Endodermal cell (in vitro differentiated cells): ENCODE results near the gene ARHGAP27. TPM values are rescaled to one million over a fixed set of nuclear protein-coding genes. Genes with fewer than 3 reads are reported as not detected.

Experiments used
- DNase-seq: peaks from one replicate; pipeline ENCODE4 v3.0.0-alpha.2; 2017
- H3K27ac ChIP-seq: 2 replicates; pipeline ENCODE4 v1.5.1; 2013; ENCODE audit warnings: mild to moderate bottlenecking, low read depth, low read length, moderate library complexity
- H3K27me3 ChIP-seq: 2 replicates; pipeline ENCODE4 v1.6.1; 2013; ENCODE audit warnings: mild to moderate bottlenecking, low read length, moderate library complexity; ENCODE audit not compliant: insufficient read depth, control insufficient read depth, poor library complexity, severe bottlenecking
- H3K36me3 ChIP-seq: 2 replicates; pipeline ENCODE4 v1.7.0; 2013; ENCODE audit warnings: mild to moderate bottlenecking, low read length, moderate library complexity; ENCODE audit not compliant: control insufficient read depth, insufficient read depth
- H3K4me1 ChIP-seq: one replicate; pipeline ENCODE4 v1.7.0; 2013; ENCODE audit warnings: low read length; ENCODE audit not compliant: control insufficient read depth, insufficient read depth
- H3K4me3 ChIP-seq: 2 replicates; pipeline ENCODE4 v1.5.1; 2013; ENCODE audit warnings: mild to moderate bottlenecking, low read length, moderate library complexity
- H3K9ac ChIP-seq: 2 replicates; pipeline ENCODE4 v1.6.1; 2013; ENCODE audit warnings: mild to moderate bottlenecking, low read length, moderate library complexity; ENCODE audit not compliant: poor library complexity, severe bottlenecking; ENCODE audit errors: extremely low read depth
- H3K9me3 ChIP-seq: 2 replicates; pipeline ENCODE4 v1.6.1; 2013; ENCODE audit warnings: mild to moderate bottlenecking, low read length, moderate library complexity; ENCODE audit not compliant: control insufficient read depth
- H3K27ac Mint-ChIP-seq: 2 replicates; pipeline ENCODE4 v1.8.0; 2020; ENCODE audit warnings: mixed read lengths
- H3K27me3 Mint-ChIP-seq: 2 replicates; pipeline ENCODE4 v1.8.0; 2021; ENCODE audit warnings: mild to moderate bottlenecking, mixed read lengths; ENCODE audit not compliant: insufficient read depth
- H3K36me3 Mint-ChIP-seq: 2 replicates; pipeline ENCODE4 v1.8.0; 2020; ENCODE audit warnings: low read depth, mixed read lengths
- H3K4me1 Mint-ChIP-seq: 2 replicates; pipeline ENCODE4 v1.8.0; 2020; ENCODE audit warnings: mixed read lengths
- H3K4me3 Mint-ChIP-seq: 2 replicates; pipeline ENCODE4 v1.8.0; 2020; ENCODE audit warnings: mild to moderate bottlenecking, moderate library complexity, mixed read lengths
- H3K9me3 Mint-ChIP-seq: 2 replicates; pipeline ENCODE4 v1.8.0; 2020; ENCODE audit warnings: mild to moderate bottlenecking, mixed read lengths
- WGBS, 2 experiments: methylation state at CpG; one replicate each; pipeline versions ENCODE4 v1.1.5 to v1.1.7; 2013; ENCODE audit warnings: missing lambda C conversion rate in 2 of 2, mixed read lengths in 1 of 2; ENCODE audit not compliant: insufficient coverage in 1 of 2, insufficient read length in 1 of 2; 5-methylcytosine and 5-hydroxymethylcytosine counted together
- total RNA-seq, 2 donors: library from RNA; stranded (reverse); fragmentation: NEBNext Ultra II Directional in 1 of 2; extraction: Animal tissue kit (Norgen Biotek cat#: 25700) in 1 of 2; gene quantifications; 2 replicates in 1 of 2; 3 replicates in 1 of 2; pipeline ENCODE4 v1.2.1, GENCODE V29; 2021
- TF ChIP-seq, protein P1 (sequence below): fragments of 200-600 bp; sonication (generic); conservative IDR thresholded peaks from 2 replicates; pipeline ENCODE4 v1.5.0; 2021; ENCODE audit warnings: antibody characterized with exemption, mild to moderate bottlenecking

ARHGAP27 gene
- total RNA-seq, 2 donors from 2014 or later, result 16.4 to 20.6 TPM

DNA sequence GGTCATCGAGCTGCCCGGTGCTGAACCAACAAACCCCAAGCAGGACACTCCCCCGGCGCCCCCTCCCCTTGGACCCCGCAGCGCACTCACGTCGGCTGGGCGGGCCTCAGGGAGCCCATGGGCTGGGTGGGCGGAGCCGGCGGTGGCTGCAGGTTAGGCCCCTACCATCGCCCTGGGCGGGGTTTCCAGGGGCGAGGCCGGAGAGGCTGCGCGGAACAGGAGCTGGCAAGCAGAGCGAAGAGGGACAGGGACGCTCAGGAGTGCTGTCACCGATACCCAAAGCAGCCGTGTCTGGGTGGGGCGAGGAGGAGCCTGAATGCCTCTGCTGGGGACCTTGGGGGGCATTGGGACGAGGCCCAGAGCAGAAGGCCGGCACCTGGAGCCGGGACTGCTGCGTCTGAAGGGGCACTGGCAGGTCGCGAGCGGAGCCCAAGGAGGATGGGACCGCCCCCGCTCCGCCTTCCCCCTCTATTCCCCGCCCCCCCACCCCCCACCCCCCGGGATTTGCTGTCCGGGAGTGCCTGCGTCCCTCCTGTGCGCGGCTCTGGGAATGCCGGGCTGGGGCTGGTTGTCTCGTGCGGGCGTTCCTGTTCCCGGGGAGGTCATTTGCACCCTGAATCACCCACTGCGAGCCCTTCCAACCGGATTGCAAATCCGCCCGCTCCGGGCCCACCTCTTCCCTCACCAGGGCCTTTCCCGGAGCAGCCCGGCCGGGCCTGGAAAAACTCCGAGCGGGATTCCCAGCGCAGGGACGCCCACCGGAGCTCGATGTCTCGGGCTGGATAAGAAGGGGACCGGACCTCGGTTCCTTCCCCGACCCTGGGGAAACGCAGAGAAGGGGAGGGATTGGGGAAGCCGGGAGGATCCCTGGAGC is 902 bp downstream of the ARHGAP27 start:
- Mint-ChIP-seq H3K4me1 (peaks cover 11% of the 10 kb centered on the region), H3K27me3 (peaks cover 67% of the 10 kb centered on the region), H3K27ac (no peak overlapping the region), H3K9me3 (no peaks in the 10 kb centered on the region), H3K4me3 (peak overlapping the region; percentile 66), H3K36me3 (no peaks in the 10 kb centered on the region)
- Histone ChIP-seq H3K4me3 (peak overlapping the region; percentile 76), H3K36me3 (no peaks in the 10 kb centered on the region), H3K27me3 (peaks cover 64% of the 10 kb centered on the region), H3K27ac (no peak overlapping the region), H3K4me1 (no peaks in the 10 kb centered on the region), H3K9ac (no peak overlapping the region), H3K9me3 (no peaks in the 10 kb centered on the region)
- 0% methylated on average over 20 to 55 of the region's 64 CpGs for WGBS, 2 experiments
- DNase-seq, result peak; percentile 99
- TF ChIP-seq, protein P1, sequence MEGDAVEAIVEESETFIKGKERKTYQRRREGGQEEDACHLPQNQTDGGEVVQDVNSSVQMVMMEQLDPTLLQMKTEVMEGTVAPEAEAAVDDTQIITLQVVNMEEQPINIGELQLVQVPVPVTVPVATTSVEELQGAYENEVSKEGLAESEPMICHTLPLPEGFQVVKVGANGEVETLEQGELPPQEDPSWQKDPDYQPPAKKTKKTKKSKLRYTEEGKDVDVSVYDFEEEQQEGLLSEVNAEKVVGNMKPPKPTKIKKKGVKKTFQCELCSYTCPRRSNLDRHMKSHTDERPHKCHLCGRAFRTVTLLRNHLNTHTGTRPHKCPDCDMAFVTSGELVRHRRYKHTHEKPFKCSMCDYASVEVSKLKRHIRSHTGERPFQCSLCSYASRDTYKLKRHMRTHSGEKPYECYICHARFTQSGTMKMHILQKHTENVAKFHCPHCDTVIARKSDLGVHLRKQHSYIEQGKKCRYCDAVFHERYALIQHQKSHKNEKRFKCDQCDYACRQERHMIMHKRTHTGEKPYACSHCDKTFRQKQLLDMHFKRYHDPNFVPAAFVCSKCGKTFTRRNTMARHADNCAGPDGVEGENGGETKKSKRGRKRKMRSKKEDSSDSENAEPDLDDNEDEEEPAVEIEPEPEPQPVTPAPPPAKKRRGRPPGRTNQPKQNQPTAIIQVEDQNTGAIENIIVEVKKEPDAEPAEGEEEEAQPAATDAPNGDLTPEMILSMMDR, result no peak

DNA sequence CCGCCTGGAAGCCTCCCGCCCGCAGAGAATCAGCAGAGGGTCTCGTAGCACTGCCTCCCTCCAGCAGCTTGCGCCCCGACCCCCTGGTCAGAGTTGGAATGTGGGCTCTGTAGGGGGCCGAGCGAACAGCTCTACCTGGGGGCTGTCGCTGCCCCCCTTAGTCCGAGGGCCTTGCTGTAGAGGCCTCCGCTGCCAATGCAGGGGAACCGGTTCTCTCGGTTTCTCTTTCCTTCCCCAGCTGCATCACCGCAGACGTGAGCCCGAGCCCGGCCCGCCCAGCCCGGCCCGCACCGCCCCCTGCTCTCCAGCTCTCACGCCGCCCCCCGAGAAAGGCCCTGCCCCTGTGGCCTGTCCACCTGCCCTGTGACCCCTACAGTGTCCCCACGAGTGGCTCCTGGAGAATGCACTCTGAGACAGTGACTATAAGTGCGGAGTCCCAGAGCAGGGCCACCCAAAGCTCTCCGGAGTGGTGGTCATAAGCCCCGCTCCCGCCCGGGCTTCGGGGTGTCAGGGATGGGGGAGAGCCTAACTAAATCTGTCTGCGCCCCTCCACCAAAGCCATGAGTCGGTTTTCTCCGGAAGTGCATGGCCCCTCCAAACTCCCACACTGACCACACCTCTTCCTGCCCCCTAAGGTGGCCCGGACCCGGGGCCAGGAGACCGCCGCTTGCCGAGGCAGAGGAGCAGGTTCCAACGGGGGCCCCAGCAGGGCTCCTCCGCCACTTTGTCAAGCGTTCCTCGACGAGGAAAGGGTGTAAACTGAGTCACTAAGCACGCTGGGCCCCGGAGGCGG is 1.7 kb downstream of the ARHGAP27 start:
- Histone ChIP-seq H3K9ac (no peak overlapping the region), H3K36me3 (no peaks in the 10 kb centered on the region), H3K4me1 (no peaks in the 10 kb centered on the region), H3K27ac (no peak overlapping the region), H3K4me3 (peak overlapping the region; percentile 75), H3K27me3 (peaks cover 71% of the 10 kb centered on the region), H3K9me3 (no peaks in the 10 kb centered on the region)
- WGBS, 2 experiments, result 7 to 16% methylated on average over 11 to 45 of the region's 47 CpGs
- Mint-ChIP-seq H3K4me1 (peaks cover 11% of the 10 kb centered on the region), H3K27me3 (peaks cover 75% of the 10 kb centered on the region), H3K9me3 (no peaks in the 10 kb centered on the region), H3K4me3 (peak overlapping the region; percentile 66), H3K36me3 (no peaks in the 10 kb centered on the region), H3K27ac (no peak overlapping the region)
- TF ChIP-seq, protein P1, result no peak
- peak; percentile 89 for DNase-seq

DNA sequence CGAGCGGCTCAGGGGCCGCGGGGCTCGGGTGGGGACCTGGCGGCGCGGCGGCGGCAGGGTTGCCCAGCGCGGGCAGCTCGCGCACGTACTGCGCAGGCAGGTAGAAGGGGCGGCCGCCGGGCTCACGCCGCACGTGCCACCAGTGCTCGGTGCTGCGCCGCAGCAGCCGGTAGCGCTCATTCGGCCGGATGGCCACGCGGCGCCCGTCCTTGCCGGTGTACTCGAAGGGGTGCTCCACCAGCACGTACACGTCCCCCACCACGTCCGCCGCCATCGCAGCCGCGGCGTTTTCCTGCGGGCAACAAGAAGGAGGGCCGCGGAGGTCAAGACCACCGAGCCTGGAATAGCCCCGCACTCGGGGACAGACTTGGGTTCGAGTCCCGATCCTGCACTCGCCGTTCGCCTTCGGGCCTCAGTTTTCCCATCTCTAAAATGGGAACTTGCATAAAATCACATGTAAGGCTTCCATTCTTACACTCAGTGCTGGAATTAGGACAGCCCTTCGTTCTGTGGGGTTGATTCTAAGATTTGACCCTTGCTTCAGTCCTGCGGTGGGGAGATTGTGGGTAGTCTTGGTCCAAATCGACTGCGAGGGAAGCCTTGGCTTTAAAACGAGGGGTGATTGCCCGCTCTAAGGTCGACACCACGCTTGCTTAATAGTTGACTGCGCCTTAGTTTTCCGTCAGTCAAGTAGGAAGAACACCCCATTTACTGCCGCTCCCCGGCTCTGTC is 2.5 kb downstream of the ARHGAP27 start:
- peaks cover 11% of the 10 kb centered on the region for H3K4me1 Mint-ChIP-seq
- Histone ChIP-seq H3K9ac (no peak overlapping the region), H3K36me3 (no peaks in the 10 kb centered on the region), H3K27ac (no peak overlapping the region), H3K4me1 (peaks cover 3% of the 10 kb centered on the region), H3K27me3 (peaks cover 71% of the 10 kb centered on the region), H3K9me3 (no peaks in the 10 kb centered on the region), H3K4me3 (no peak overlapping the region)
- no peaks in the 10 kb centered on the region for H3K36me3 Mint-ChIP-seq
- no peak overlapping the region for H3K27ac Mint-ChIP-seq
- H3K9me3 Mint-ChIP-seq, result no peaks in the 10 kb centered on the region
- H3K4me3 Mint-ChIP-seq, result peak overlapping the region; percentile 66
- 20 to 21% methylated on average over 36 to 68 of the region's 68 CpGs for WGBS, 2 experiments
- TF ChIP-seq, protein P1, result no peak
- H3K27me3 Mint-ChIP-seq, result peaks cover 74% of the 10 kb centered on the region
- DNase-seq, result no peak
